Mesothelial cell of epicardium (in vitro differentiated cells): ENCODE measurements around the gene HMGA1. TPM values are rescaled to one million over a fixed set of nuclear protein-coding genes. Genes with fewer than 3 reads are reported as not detected.
"Not testable (repeated sequence)": the region's sequence is repeated elsewhere in the genome, so short reads cannot be mapped to it uniquely, and the experiment has no call there.

Experiments used
- DNase-seq, 2 experiments: peaks; one replicate each; pipeline ENCODE4 v3.0.0; 2021; ENCODE audit warnings: low spot score in 2 of 2; ENCODE audit not compliant: unreplicated experiment in 2 of 2
- H3K27ac Mint-ChIP-seq: 2 replicates; pipeline ENCODE4 v1.8.0; 2021; ENCODE audit warnings: mixed read lengths
- H3K27me3 Mint-ChIP-seq: 2 replicates; pipeline ENCODE4 v1.8.0; 2021; ENCODE audit warnings: low read depth, mixed read lengths
- H3K36me3 Mint-ChIP-seq: 2 replicates; pipeline ENCODE4 v1.8.0; 2021; ENCODE audit warnings: mixed read lengths
- H3K4me1 Mint-ChIP-seq: 2 replicates; pipeline ENCODE4 v1.8.0; 2021; ENCODE audit warnings: mixed read lengths
- H3K4me3 Mint-ChIP-seq: 2 replicates; pipeline ENCODE4 v1.8.0; 2021; ENCODE audit warnings: mild to moderate bottlenecking, moderate library complexity, mixed read lengths
- H3K9me3 Mint-ChIP-seq: 2 replicates; pipeline ENCODE4 v1.8.0; 2021; ENCODE audit warnings: mixed read lengths
- total RNA-seq: library from RNA; stranded (reverse); gene quantifications from 3 replicates; pipeline ENCODE4 v1.2.1, GENCODE V29; 2021
- TF ChIP-seq, protein P1 (sequence below): fragments of 200-600 bp; sonication (generic); IDR thresholded peaks from one replicate; pipeline ENCODE4 v1.5.0; 2021; ENCODE audit warnings: antibody characterized with exemption; ENCODE audit not compliant: unreplicated experiment

HMGA1 gene
- total RNA-seq, 1 donor from 2014 or later, result 213 TPM

DNA sequence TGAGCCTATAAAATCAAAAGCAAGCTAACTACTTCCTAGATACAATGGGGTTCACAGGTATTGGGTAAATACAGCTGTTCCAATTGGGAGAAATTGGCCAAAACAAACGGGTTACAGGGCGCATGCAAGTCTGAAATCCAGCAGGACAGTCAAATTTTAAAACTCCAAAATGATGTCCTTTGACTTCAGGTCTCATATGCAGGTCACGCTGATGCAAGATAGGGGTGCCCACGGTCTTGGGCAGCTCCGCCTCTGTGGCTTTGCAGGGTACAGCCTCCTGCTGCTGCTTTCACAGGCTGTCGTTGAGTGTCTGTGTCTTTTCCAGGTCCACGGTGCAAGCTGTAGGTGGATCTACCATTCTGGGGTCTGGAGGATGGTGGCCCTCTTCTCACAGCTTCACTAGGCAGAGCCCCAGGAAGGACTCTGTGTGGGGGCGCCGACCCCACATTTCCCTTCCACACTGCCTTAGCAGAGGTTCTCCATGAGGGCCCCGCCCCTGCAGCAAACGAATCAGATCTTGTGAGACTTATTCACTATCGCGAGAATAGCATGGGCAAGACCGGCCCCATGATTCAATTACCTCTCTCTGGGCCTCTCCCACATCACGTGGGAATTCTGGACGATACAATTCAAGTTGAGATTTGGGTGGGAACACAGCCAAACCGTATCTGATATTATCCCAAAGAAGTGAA is 24.0 kb downstream of the HMGA1 start:
- Mint-ChIP-seq H3K27ac (no peak overlapping the region), H3K4me1 (no peaks in the 10 kb centered on the region), H3K9me3 (peaks cover 22% of the 10 kb centered on the region), H3K4me3 (no peak overlapping the region), H3K36me3 (peaks cover 14% of the 10 kb centered on the region), H3K27me3 (no peaks in the 10 kb centered on the region)
- TF ChIP-seq, protein P1, sequence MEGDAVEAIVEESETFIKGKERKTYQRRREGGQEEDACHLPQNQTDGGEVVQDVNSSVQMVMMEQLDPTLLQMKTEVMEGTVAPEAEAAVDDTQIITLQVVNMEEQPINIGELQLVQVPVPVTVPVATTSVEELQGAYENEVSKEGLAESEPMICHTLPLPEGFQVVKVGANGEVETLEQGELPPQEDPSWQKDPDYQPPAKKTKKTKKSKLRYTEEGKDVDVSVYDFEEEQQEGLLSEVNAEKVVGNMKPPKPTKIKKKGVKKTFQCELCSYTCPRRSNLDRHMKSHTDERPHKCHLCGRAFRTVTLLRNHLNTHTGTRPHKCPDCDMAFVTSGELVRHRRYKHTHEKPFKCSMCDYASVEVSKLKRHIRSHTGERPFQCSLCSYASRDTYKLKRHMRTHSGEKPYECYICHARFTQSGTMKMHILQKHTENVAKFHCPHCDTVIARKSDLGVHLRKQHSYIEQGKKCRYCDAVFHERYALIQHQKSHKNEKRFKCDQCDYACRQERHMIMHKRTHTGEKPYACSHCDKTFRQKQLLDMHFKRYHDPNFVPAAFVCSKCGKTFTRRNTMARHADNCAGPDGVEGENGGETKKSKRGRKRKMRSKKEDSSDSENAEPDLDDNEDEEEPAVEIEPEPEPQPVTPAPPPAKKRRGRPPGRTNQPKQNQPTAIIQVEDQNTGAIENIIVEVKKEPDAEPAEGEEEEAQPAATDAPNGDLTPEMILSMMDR, result no peak
- no peak for DNase-seq

DNA sequence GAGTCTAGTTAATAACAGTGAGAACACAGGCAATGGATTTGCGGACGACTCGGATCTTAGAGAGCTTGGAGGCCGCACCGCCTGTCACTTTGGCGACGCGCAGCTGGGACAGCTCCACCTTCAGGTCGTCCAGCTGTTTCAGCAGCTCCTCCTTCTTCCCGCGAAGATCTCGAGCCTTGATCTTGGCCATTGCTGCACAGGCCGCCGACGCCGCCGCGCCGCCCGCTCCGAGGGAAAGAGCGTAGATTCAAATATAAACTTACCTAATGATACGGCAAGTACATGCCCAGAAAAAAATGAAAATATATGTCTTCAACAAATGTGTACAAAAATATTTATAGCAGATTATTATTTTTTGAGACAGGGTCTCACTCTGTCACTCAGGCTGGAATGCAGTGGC is 26.8 kb downstream of the HMGA1 start:
- not testable (repeated sequence) for H3K27me3 Mint-ChIP-seq, H3K27ac Mint-ChIP-seq, H3K4me3 Mint-ChIP-seq, DNase-seq, H3K4me1 Mint-ChIP-seq
- Mint-ChIP-seq H3K9me3 (peaks cover 27% of the 10 kb centered on the region), H3K36me3 (peaks cover 14% of the 10 kb centered on the region)

DNA sequence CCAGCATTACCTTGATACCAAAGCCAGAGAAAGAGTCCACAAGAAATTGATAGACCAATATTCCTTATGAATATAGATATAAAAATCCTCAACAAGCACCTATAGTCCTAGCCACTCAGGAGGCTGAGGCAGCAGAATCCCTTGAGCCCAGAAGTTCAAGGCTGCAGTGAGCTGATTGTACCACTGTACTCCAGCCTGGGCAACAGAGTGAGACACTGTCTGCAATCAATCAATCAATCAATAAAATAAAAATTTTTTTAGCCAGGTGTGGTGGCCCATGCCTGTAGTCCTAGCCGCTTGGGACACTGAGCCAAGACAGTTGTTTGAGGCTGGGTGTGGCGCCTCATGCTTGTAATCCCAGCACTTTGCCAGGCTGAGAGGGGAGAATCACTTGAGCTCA is 31.1 kb downstream of the HMGA1 start:
- H3K9me3 Mint-ChIP-seq, result peaks cover 21% of the 10 kb centered on the region
- H3K4me1 Mint-ChIP-seq, result no peaks in the 10 kb centered on the region
- H3K27me3 Mint-ChIP-seq, result no peaks in the 10 kb centered on the region
- H3K27ac Mint-ChIP-seq, result no peak overlapping the region
- DNase-seq, result no peak
- TF ChIP-seq, protein P1, result no peak
- H3K36me3 Mint-ChIP-seq, result peaks cover 13% of the 10 kb centered on the region
- H3K4me3 Mint-ChIP-seq, result no peak overlapping the region

DNA sequence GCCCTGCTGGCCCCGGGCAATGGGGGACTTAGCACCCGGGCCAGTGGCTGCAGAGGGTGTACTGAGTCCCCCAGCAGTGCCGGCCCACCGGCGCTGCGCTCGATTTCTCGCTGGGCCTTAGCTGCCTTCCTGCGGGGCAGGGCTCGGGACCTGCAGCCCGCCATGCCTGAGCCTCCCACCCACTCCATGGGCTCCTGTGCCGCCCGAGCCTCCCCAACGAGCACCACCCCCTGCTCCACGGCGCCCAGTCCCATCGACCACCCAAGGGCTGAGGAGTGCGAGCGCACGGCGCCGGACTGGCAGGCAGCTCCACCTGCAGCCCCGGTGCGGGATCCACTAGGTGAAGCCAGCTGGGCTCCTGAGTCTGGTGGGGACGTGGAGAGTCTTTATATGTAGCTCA is 32.5 kb downstream of the HMGA1 start:
- H3K9me3 Mint-ChIP-seq, result peaks cover 13% of the 10 kb centered on the region
- DNase-seq, H3K27ac Mint-ChIP-seq, H3K4me3 Mint-ChIP-seq, H3K4me1 Mint-ChIP-seq, H3K36me3 Mint-ChIP-seq, H3K27me3 Mint-ChIP-seq: not testable (repeated sequence)

DNA sequence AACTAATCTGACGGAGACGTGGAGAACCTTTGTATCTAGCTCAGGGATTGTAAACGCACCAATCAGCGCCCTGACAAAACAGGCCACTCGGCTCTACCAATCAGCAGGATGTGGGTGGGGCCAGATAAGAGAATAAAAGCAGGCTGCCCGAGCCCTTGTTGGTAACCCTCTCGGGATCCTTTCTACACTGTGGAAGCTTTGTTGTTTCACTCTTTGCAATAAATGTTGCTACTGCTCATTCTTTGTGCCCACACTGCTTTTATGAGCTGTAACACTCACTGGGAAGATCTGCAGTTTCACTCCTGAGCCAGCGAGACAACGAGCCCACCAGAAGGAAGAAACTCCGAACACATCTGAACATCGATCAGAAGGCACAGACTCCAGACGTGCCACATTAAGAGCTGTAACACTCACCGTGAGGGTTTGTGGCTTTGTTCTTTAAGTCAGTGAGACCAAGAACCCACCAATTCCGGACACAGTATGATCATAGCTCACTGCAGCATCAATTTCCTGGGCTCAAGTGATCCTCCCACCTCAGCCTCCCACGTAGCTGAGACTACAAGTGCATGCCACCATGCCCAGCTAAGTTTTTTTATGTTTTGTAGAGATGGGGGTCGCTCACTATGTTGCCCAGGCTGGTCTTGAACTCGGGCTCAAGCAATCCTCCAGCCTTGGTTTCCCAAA is 33.1 kb downstream of the HMGA1 start:
- not testable (repeated sequence) for H3K27me3 Mint-ChIP-seq, H3K4me3 Mint-ChIP-seq, H3K4me1 Mint-ChIP-seq, H3K36me3 Mint-ChIP-seq, DNase-seq, H3K27ac Mint-ChIP-seq
- H3K9me3 Mint-ChIP-seq, result peaks cover 13% of the 10 kb centered on the region

DNA sequence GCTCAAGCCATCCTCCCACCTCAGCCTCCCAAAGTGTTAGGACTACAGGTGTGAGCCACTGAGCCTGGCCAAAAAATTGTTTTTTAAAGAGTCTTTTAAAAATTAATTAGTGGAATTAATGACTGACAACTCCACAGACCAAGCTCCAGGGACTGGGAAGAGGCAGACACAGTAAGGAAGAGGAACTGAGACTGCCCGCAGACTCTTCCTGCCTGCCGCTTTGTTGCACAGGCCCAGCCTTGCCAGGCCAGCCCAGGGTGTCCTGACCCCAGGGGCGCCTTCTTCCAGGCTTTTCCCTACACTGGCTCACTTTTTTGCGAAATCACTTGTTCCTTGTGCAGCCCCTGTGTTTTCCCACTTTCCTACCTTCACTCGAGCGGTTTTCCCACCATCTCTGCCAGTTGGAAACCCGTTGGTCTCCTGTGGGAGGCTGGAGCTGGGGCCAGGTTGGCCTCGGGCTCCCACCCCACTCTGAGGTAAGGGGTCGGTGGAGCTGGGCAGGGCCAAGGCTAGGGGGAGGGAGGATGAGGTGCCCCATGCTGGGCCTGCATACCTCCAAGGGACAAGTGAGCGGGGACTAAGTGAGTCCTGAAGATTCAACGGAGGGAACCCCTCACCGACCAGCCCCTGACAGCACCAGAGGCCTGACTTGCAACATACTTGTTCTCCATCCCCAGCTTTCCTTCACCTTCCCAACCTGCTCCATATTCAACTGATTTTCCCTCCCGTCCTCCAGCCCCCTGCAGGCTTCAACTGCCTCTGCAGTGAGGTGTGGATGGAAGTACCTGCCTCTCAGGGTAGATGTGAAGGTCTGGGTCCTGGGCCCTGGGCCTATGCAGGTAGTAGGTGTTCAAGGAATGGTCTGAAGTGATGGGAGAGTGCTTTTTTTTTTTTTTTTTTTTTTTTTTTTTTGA is 35.6 kb downstream of the HMGA1 start:
- Mint-ChIP-seq H3K27me3 (no peaks in the 10 kb centered on the region), H3K27ac (no peak overlapping the region), H3K4me3 (no peak overlapping the region), H3K36me3 (no peaks in the 10 kb centered on the region), H3K9me3 (no peaks in the 10 kb centered on the region), H3K4me1 (peaks cover 4% of the 10 kb centered on the region)
- TF ChIP-seq, protein P1, result no peak
- no peak for DNase-seq
